H9 (cell line): ENCODE results near the gene RNLS. TPM values are rescaled to one million over a fixed set of nuclear protein-coding genes. Genes with fewer than 3 reads are reported as not detected.
A peak's percentile ranks its signal among the peaks of the same experiment; 100 is the strongest.

ENCODE experiments used
- DNase-seq: peaks from one replicate; pipeline ENCODE4 v3.0.0-alpha.2; 2017
- H2AFZ ChIP-seq: one replicate; pipeline ENCODE4 v1.6.1; 2013; ENCODE audit warnings: mild to moderate bottlenecking, low read length, control low read depth, moderate library complexity
- H2AK5ac ChIP-seq: 2 replicates; pipeline ENCODE4 v1.6.1; 2013; ENCODE audit warnings: low read length, control low read depth, mixed read lengths; ENCODE audit not compliant: insufficient read length
- H2BK120ac ChIP-seq: one replicate; pipeline ENCODE4 v1.6.1; 2013; ENCODE audit warnings: low read depth, mild to moderate bottlenecking, low read length, control low read depth, inconsistent platforms; ENCODE audit not compliant: poor library complexity, severe bottlenecking
- H2BK12ac ChIP-seq: 2 replicates; pipeline ENCODE4 v1.6.1; 2013; ENCODE audit warnings: low read length, control low read depth, mixed read lengths, low read depth; ENCODE audit not compliant: insufficient read length
- H2BK15ac ChIP-seq: 2 replicates; pipeline ENCODE4 v1.6.1; 2013; ENCODE audit warnings: low read depth, low read length, control low read depth
- H2BK20ac ChIP-seq: one replicate; pipeline ENCODE4 v1.6.1; 2013; ENCODE audit warnings: low read depth, mild to moderate bottlenecking, low read length, control low read depth, inconsistent platforms; ENCODE audit not compliant: poor library complexity, severe bottlenecking
- H2BK5ac ChIP-seq: 2 replicates; pipeline ENCODE4 v1.6.1; 2013; ENCODE audit warnings: low read length, control low read depth, mixed read lengths; ENCODE audit not compliant: insufficient read length
- H3K14ac ChIP-seq: 2 replicates; pipeline ENCODE4 v1.6.1; 2013; ENCODE audit warnings: low read length, control low read depth; ENCODE audit not compliant: insufficient read depth
- H3K18ac ChIP-seq: 2 replicates; pipeline ENCODE4 v1.6.1; 2013; ENCODE audit warnings: low read depth, mild to moderate bottlenecking, mixed read lengths, low read length, control low read depth; ENCODE audit not compliant: insufficient read length
- H3K23ac ChIP-seq: 2 replicates; pipeline ENCODE4 v1.6.1; 2013; ENCODE audit warnings: low read length, control low read depth, mixed read lengths, low read depth; ENCODE audit not compliant: insufficient read length
- H3K23me2 ChIP-seq: 2 replicates; pipeline ENCODE4 v1.6.1; 2013; ENCODE audit warnings: low read depth, mild to moderate bottlenecking, mixed read lengths, low read length, control low read depth; ENCODE audit not compliant: insufficient read length, poor library complexity, severe bottlenecking
- H3K27ac ChIP-seq: 2 replicates; pipeline ENCODE4 v1.5.1; 2013; ENCODE audit warnings: low read length, control low read depth, mixed read lengths, low read depth; ENCODE audit not compliant: insufficient read length
- H3K27me3 ChIP-seq: 2 replicates; pipeline ENCODE4 v1.6.1; 2013; ENCODE audit warnings: low read length, control low read depth, inconsistent platforms; ENCODE audit not compliant: insufficient read depth
- H3K4ac ChIP-seq: 2 replicates; pipeline ENCODE4 v1.6.1; 2013; ENCODE audit warnings: low read depth, mild to moderate bottlenecking, control low read depth, inconsistent platforms, low read length, moderate library complexity
- H3K4me1 ChIP-seq: 2 replicates; pipeline ENCODE4 v1.6.1; 2013; ENCODE audit warnings: low read length, control low read depth, inconsistent platforms; ENCODE audit not compliant: insufficient read depth
- H3K4me2 ChIP-seq: 2 replicates; pipeline ENCODE4 v1.6.1; 2013; ENCODE audit warnings: low read length, control low read depth, mixed read lengths; ENCODE audit not compliant: insufficient read length, insufficient read depth
- H3K56ac ChIP-seq: 2 replicates; pipeline ENCODE4 v1.6.1; 2013; ENCODE audit warnings: low read depth, mild to moderate bottlenecking, mixed read lengths, low read length, control low read depth; ENCODE audit not compliant: insufficient read length
- H3K79me1 ChIP-seq: 2 replicates; pipeline ENCODE4 v1.6.1; 2013; ENCODE audit warnings: low read depth, mild to moderate bottlenecking, moderate library complexity, low read length, control low read depth, inconsistent platforms; ENCODE audit not compliant: insufficient read depth, poor library complexity, severe bottlenecking
- H3K79me2 ChIP-seq: 2 replicates; pipeline ENCODE4 v1.6.1; 2013; ENCODE audit warnings: low read length, control low read depth, inconsistent platforms; ENCODE audit not compliant: insufficient read depth
- H3K9ac ChIP-seq: 2 replicates; pipeline ENCODE4 v1.6.1; 2013; ENCODE audit warnings: low read length, control low read depth, mixed read lengths; ENCODE audit not compliant: insufficient read length; ENCODE audit errors: extremely low read depth
- H3K9me3 ChIP-seq: one replicate; pipeline ENCODE4 v1.6.1; 2013; ENCODE audit warnings: low read depth, low read length, inconsistent platforms; ENCODE audit not compliant: control insufficient read depth
- H3T11ph ChIP-seq: one replicate; pipeline ENCODE4 v1.6.1; 2013; ENCODE audit warnings: mild to moderate bottlenecking, low read length, control low read depth, inconsistent platforms
- H4K20me1 ChIP-seq: one replicate; pipeline ENCODE4 v1.6.1; 2013; ENCODE audit not compliant: control insufficient read depth, insufficient read length, insufficient read depth
- H4K5ac ChIP-seq: 2 replicates; pipeline ENCODE4 v1.6.1; 2013; ENCODE audit warnings: low read depth, mild to moderate bottlenecking, mixed read lengths, low read length, control low read depth; ENCODE audit not compliant: insufficient read length
- H4K8ac ChIP-seq: replicated peaks from 2 replicates; pipeline ENCODE4 v1.6.1; 2013; ENCODE audit warnings: low read length, control low read depth, mixed read lengths, low read depth; ENCODE audit not compliant: insufficient read length
- H4K91ac ChIP-seq: 2 replicates; pipeline ENCODE4 v1.6.1; 2013; ENCODE audit warnings: low read depth, mild to moderate bottlenecking, moderate library complexity, mixed read lengths, low read length, control low read depth; ENCODE audit not compliant: insufficient read length
- H3K27ac Mint-ChIP-seq, 3 experiments: 2 replicates in 2 of 3; 3 replicates in 1 of 3; pipeline ENCODE4 v1.8.0; 2020 to 2021; ENCODE audit warnings: mixed read lengths in 3 of 3, mild to moderate bottlenecking in 1 of 3, moderate library complexity in 1 of 3
- H3K27me3 Mint-ChIP-seq: 2 replicates; pipeline ENCODE4 v1.8.0; 2021; ENCODE audit warnings: low read depth, mild to moderate bottlenecking, moderate library complexity, mixed read lengths
- H3K36me3 Mint-ChIP-seq, 3 experiments: 2 replicates in 2 of 3; 3 replicates in 1 of 3; pipeline ENCODE4 v1.8.0; 2020 to 2021; ENCODE audit warnings: low read depth in 3 of 3, mixed read lengths in 3 of 3; ENCODE audit not compliant: insufficient read depth in 1 of 3
- H3K4me1 Mint-ChIP-seq, 2 experiments: 2 replicates each; pipeline ENCODE4 v1.8.0; 2020; ENCODE audit warnings: mixed read lengths in 2 of 2
- H3K4me3 Mint-ChIP-seq, 2 experiments: 2 replicates in 1 of 2; 3 replicates in 1 of 2; pipeline ENCODE4 v1.8.0; 2020 to 2021; ENCODE audit warnings: mild to moderate bottlenecking in 2 of 2, mixed read lengths in 2 of 2, moderate library complexity in 1 of 2
- H3K9me3 Mint-ChIP-seq, 2 experiments: 2 replicates in 1 of 2; 3 replicates in 1 of 2; pipeline ENCODE4 v1.8.0; 2020; ENCODE audit warnings: mild to moderate bottlenecking in 2 of 2, mixed read lengths in 2 of 2, moderate library complexity in 1 of 2
- WGBS: extraction: QIAGEN DNeasy Blood & Tissue Kit; methylation state at CpG from one replicate; pipeline ENCODE4 v1.1.7; 2013; ENCODE audit warnings: missing lambda C conversion rate, low lambda C conversion rate, mixed read lengths; ENCODE audit not compliant: insufficient read length; ENCODE audit errors: extremely low coverage; 5-methylcytosine and 5-hydroxymethylcytosine counted together
- total RNA-seq: library from RNA; stranded (reverse); gene quantifications from 2 replicates; pipeline ENCODE4 v1.2.1, GENCODE V29; 2021
- TF ChIP-seq, protein P1 (sequence below): fragments of 200-600 bp; sonication (generic); conservative IDR thresholded peaks from 3 replicates; pipeline ENCODE4 v1.8.0; 2021; ENCODE audit warnings: antibody characterized with exemption, mild to moderate bottlenecking

Gene RNLS
- total RNA-seq, 1 experiment from 2014 or later = 7.5 TPM

DNA sequence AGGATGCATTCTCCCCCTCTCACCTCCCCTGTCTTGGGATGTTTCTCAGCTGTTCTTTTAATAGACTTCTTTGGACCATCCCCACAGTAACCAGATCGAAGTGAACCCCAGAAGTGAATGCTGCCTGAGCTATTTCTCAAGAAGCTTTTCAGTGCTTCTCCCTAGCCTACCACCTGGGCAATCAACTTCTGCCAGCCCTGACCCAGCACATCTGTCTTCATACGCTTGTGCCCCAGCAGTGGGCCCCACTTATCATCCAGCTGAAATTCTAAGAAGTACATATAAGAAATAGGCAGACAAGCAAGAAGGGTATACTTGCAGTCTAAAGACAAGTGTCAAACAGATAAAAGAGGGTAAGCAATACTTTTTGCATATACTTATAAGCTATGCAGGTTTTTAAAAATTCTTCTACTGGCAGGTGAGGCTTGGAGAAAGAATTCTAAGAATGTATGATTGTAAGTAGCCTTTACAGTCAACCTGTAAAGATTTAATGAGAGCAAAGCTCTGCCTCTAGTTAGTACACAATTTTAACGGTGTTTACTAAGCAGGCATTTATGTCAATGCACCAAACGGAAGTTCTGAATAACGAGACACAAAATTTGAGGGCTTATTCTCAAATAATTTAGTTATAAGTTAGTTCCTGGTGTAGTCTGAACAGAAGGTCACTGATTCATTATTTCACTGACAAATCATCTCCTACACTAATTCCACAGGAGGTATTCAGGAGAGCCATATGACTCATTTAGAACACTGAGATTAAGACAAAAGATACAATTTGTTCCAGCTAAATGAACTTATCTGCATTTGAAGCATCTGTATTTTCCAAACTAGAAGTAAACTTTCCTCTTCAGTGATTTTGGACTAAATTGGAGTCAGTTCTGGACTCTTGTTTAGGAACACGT lies 83.3 kb downstream of the RNLS start:
- no peak overlapping the region for H3K23ac ChIP-seq
- no peak overlapping the region for H3K27ac ChIP-seq
- TF ChIP-seq, protein P1, sequence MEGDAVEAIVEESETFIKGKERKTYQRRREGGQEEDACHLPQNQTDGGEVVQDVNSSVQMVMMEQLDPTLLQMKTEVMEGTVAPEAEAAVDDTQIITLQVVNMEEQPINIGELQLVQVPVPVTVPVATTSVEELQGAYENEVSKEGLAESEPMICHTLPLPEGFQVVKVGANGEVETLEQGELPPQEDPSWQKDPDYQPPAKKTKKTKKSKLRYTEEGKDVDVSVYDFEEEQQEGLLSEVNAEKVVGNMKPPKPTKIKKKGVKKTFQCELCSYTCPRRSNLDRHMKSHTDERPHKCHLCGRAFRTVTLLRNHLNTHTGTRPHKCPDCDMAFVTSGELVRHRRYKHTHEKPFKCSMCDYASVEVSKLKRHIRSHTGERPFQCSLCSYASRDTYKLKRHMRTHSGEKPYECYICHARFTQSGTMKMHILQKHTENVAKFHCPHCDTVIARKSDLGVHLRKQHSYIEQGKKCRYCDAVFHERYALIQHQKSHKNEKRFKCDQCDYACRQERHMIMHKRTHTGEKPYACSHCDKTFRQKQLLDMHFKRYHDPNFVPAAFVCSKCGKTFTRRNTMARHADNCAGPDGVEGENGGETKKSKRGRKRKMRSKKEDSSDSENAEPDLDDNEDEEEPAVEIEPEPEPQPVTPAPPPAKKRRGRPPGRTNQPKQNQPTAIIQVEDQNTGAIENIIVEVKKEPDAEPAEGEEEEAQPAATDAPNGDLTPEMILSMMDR = no peak
- no peak overlapping the region for H4K91ac ChIP-seq
- DNase-seq = no peak
- no peak overlapping the region for H3K9ac ChIP-seq
- H3K27me3 ChIP-seq = no peaks in the 10 kb centered on the region
- H2BK12ac ChIP-seq = no peak overlapping the region
- H4K8ac ChIP-seq = no peak overlapping the region
- Mint-ChIP-seq H3K9me3 (peaks cover 0 to 4% of the 10 kb centered on the region in 2 experiments; a peak in 2 of 5 replicates), H3K27ac (0 out of 7 replicates have a peak overlapping the region, but pooled peaks of 1 of the 3 experiments have one; percentile 17), H3K4me1 (peaks cover 21 to 28% of the 10 kb centered on the region in 2 experiments), H3K4me3 (no peak overlapping the region), H3K36me3 (no peaks in the 10 kb centered on the region), H3K27me3 (no peaks in the 10 kb centered on the region)
- no peak overlapping the region for H3T11ph ChIP-seq
- H2BK120ac ChIP-seq = no peak overlapping the region
- no peak overlapping the region for H3K56ac ChIP-seq
- H3K4ac ChIP-seq = no peak overlapping the region
- no peak overlapping the region for H3K18ac ChIP-seq
- no peak overlapping the region for H2BK20ac ChIP-seq
- H3K4me1 ChIP-seq = peaks cover 2% of the 10 kb centered on the region; the same call in 1 of the 2 replicates
- H3K4me2 ChIP-seq = no peak overlapping the region
- H2AK5ac ChIP-seq = no peak overlapping the region
- no peaks in the 10 kb centered on the region for H3K79me1 ChIP-seq
- WGBS = no CpG with 5 or more reads among the region's 6 CpGs
- H2BK15ac ChIP-seq = no peak overlapping the region
- H3K23me2 ChIP-seq = no peaks in the 10 kb centered on the region
- no peaks in the 10 kb centered on the region for H3K9me3 ChIP-seq
- no peaks in the 10 kb centered on the region for H3K79me2 ChIP-seq
- H4K20me1 ChIP-seq = no peaks in the 10 kb centered on the region
- H2AFZ ChIP-seq = no peak overlapping the region
- H3K14ac ChIP-seq = no peak overlapping the region
- H2BK5ac ChIP-seq = no peak overlapping the region
- H4K5ac ChIP-seq = no peak overlapping the region
